H9 (cell line): ENCODE data around the gene HEPN1. TPM values are rescaled to one million over a fixed set of nuclear protein-coding genes. Genes with fewer than 3 reads are reported as not detected.
A peak's percentile ranks its signal among the peaks of the same experiment; 100 is the strongest.

Source experiments
- DNase-seq: peaks from one replicate; pipeline ENCODE4 v3.0.0-alpha.2; 2017
- H2AFZ ChIP-seq: one replicate; pipeline ENCODE4 v1.6.1; 2013; ENCODE audit warnings: mild to moderate bottlenecking, low read length, control low read depth, moderate library complexity
- H2AK5ac ChIP-seq: 2 replicates; pipeline ENCODE4 v1.6.1; 2013; ENCODE audit warnings: low read length, control low read depth, mixed read lengths; ENCODE audit not compliant: insufficient read length
- H2BK120ac ChIP-seq: one replicate; pipeline ENCODE4 v1.6.1; 2013; ENCODE audit warnings: low read depth, mild to moderate bottlenecking, low read length, control low read depth, inconsistent platforms; ENCODE audit not compliant: poor library complexity, severe bottlenecking
- H2BK12ac ChIP-seq: 2 replicates; pipeline ENCODE4 v1.6.1; 2013; ENCODE audit warnings: low read length, control low read depth, mixed read lengths, low read depth; ENCODE audit not compliant: insufficient read length
- H2BK15ac ChIP-seq: 2 replicates; pipeline ENCODE4 v1.6.1; 2013; ENCODE audit warnings: low read depth, low read length, control low read depth
- H2BK20ac ChIP-seq: one replicate; pipeline ENCODE4 v1.6.1; 2013; ENCODE audit warnings: low read depth, mild to moderate bottlenecking, low read length, control low read depth, inconsistent platforms; ENCODE audit not compliant: poor library complexity, severe bottlenecking
- H2BK5ac ChIP-seq: 2 replicates; pipeline ENCODE4 v1.6.1; 2013; ENCODE audit warnings: low read length, control low read depth, mixed read lengths; ENCODE audit not compliant: insufficient read length
- H3K14ac ChIP-seq: 2 replicates; pipeline ENCODE4 v1.6.1; 2013; ENCODE audit warnings: low read length, control low read depth; ENCODE audit not compliant: insufficient read depth
- H3K18ac ChIP-seq: 2 replicates; pipeline ENCODE4 v1.6.1; 2013; ENCODE audit warnings: low read depth, mild to moderate bottlenecking, mixed read lengths, low read length, control low read depth; ENCODE audit not compliant: insufficient read length
- H3K23ac ChIP-seq: 2 replicates; pipeline ENCODE4 v1.6.1; 2013; ENCODE audit warnings: low read length, control low read depth, mixed read lengths, low read depth; ENCODE audit not compliant: insufficient read length
- H3K23me2 ChIP-seq: 2 replicates; pipeline ENCODE4 v1.6.1; 2013; ENCODE audit warnings: low read depth, mild to moderate bottlenecking, mixed read lengths, low read length, control low read depth; ENCODE audit not compliant: insufficient read length, poor library complexity, severe bottlenecking
- H3K27ac ChIP-seq: 2 replicates; pipeline ENCODE4 v1.5.1; 2013; ENCODE audit warnings: low read length, control low read depth, mixed read lengths, low read depth; ENCODE audit not compliant: insufficient read length
- H3K27me3 ChIP-seq: 2 replicates; pipeline ENCODE4 v1.6.1; 2013; ENCODE audit warnings: low read length, control low read depth, inconsistent platforms; ENCODE audit not compliant: insufficient read depth
- H3K4ac ChIP-seq: 2 replicates; pipeline ENCODE4 v1.6.1; 2013; ENCODE audit warnings: low read depth, mild to moderate bottlenecking, control low read depth, inconsistent platforms, low read length, moderate library complexity
- H3K4me1 ChIP-seq: 2 replicates; pipeline ENCODE4 v1.6.1; 2013; ENCODE audit warnings: low read length, control low read depth, inconsistent platforms; ENCODE audit not compliant: insufficient read depth
- H3K4me2 ChIP-seq: 2 replicates; pipeline ENCODE4 v1.6.1; 2013; ENCODE audit warnings: low read length, control low read depth, mixed read lengths; ENCODE audit not compliant: insufficient read length, insufficient read depth
- H3K56ac ChIP-seq: 2 replicates; pipeline ENCODE4 v1.6.1; 2013; ENCODE audit warnings: low read depth, mild to moderate bottlenecking, mixed read lengths, low read length, control low read depth; ENCODE audit not compliant: insufficient read length
- H3K79me1 ChIP-seq: 2 replicates; pipeline ENCODE4 v1.6.1; 2013; ENCODE audit warnings: low read depth, mild to moderate bottlenecking, moderate library complexity, low read length, control low read depth, inconsistent platforms; ENCODE audit not compliant: insufficient read depth, poor library complexity, severe bottlenecking
- H3K79me2 ChIP-seq: 2 replicates; pipeline ENCODE4 v1.6.1; 2013; ENCODE audit warnings: low read length, control low read depth, inconsistent platforms; ENCODE audit not compliant: insufficient read depth
- H3K9ac ChIP-seq: 2 replicates; pipeline ENCODE4 v1.6.1; 2013; ENCODE audit warnings: low read length, control low read depth, mixed read lengths; ENCODE audit not compliant: insufficient read length; ENCODE audit errors: extremely low read depth
- H3K9me3 ChIP-seq: one replicate; pipeline ENCODE4 v1.6.1; 2013; ENCODE audit warnings: low read depth, low read length, inconsistent platforms; ENCODE audit not compliant: control insufficient read depth
- H3T11ph ChIP-seq: one replicate; pipeline ENCODE4 v1.6.1; 2013; ENCODE audit warnings: mild to moderate bottlenecking, low read length, control low read depth, inconsistent platforms
- H4K20me1 ChIP-seq: one replicate; pipeline ENCODE4 v1.6.1; 2013; ENCODE audit not compliant: control insufficient read depth, insufficient read length, insufficient read depth
- H4K5ac ChIP-seq: 2 replicates; pipeline ENCODE4 v1.6.1; 2013; ENCODE audit warnings: low read depth, mild to moderate bottlenecking, mixed read lengths, low read length, control low read depth; ENCODE audit not compliant: insufficient read length
- H4K8ac ChIP-seq: replicated peaks from 2 replicates; pipeline ENCODE4 v1.6.1; 2013; ENCODE audit warnings: low read length, control low read depth, mixed read lengths, low read depth; ENCODE audit not compliant: insufficient read length
- H4K91ac ChIP-seq: 2 replicates; pipeline ENCODE4 v1.6.1; 2013; ENCODE audit warnings: low read depth, mild to moderate bottlenecking, moderate library complexity, mixed read lengths, low read length, control low read depth; ENCODE audit not compliant: insufficient read length
- H3K27ac Mint-ChIP-seq, 3 experiments: 2 replicates in 2 of 3; 3 replicates in 1 of 3; pipeline ENCODE4 v1.8.0; 2020 to 2021; ENCODE audit warnings: mixed read lengths in 3 of 3, mild to moderate bottlenecking in 1 of 3, moderate library complexity in 1 of 3
- H3K27me3 Mint-ChIP-seq: 2 replicates; pipeline ENCODE4 v1.8.0; 2021; ENCODE audit warnings: low read depth, mild to moderate bottlenecking, moderate library complexity, mixed read lengths
- H3K36me3 Mint-ChIP-seq, 3 experiments: 2 replicates in 2 of 3; 3 replicates in 1 of 3; pipeline ENCODE4 v1.8.0; 2020 to 2021; ENCODE audit warnings: low read depth in 3 of 3, mixed read lengths in 3 of 3; ENCODE audit not compliant: insufficient read depth in 1 of 3
- H3K4me1 Mint-ChIP-seq, 2 experiments: 2 replicates each; pipeline ENCODE4 v1.8.0; 2020; ENCODE audit warnings: mixed read lengths in 2 of 2
- H3K4me3 Mint-ChIP-seq, 2 experiments: 2 replicates in 1 of 2; 3 replicates in 1 of 2; pipeline ENCODE4 v1.8.0; 2020 to 2021; ENCODE audit warnings: mild to moderate bottlenecking in 2 of 2, mixed read lengths in 2 of 2, moderate library complexity in 1 of 2
- H3K9me3 Mint-ChIP-seq, 2 experiments: 2 replicates in 1 of 2; 3 replicates in 1 of 2; pipeline ENCODE4 v1.8.0; 2020; ENCODE audit warnings: mild to moderate bottlenecking in 2 of 2, mixed read lengths in 2 of 2, moderate library complexity in 1 of 2
- CTCF ChIP-seq: fragments of 200-600 bp; sonication (generic); conservative IDR thresholded peaks from 3 replicates; pipeline ENCODE4 v1.8.0; 2021; ENCODE audit warnings: antibody characterized with exemption, mild to moderate bottlenecking
- WGBS: extraction: QIAGEN DNeasy Blood & Tissue Kit; methylation state at CpG from one replicate; pipeline ENCODE4 v1.1.7; 2013; ENCODE audit warnings: missing lambda C conversion rate, low lambda C conversion rate, mixed read lengths; ENCODE audit not compliant: insufficient read length; ENCODE audit errors: extremely low coverage; 5-methylcytosine and 5-hydroxymethylcytosine counted together
- total RNA-seq: library from RNA; stranded (reverse); gene quantifications from 2 replicates; pipeline ENCODE4 v1.2.1, GENCODE V29; 2021

HEPN1 gene
- total RNA-seq, 1 experiment from 2014 or later = not detected

- Histone ChIP-seq H3K4me1 (peaks cover 4% of the 10 kb centered on the region; the same call in 1 of the 2 replicates), H3K9ac (no peak overlapping the region), H3K23ac (no peak overlapping the region), H2BK20ac (no peak overlapping the region), H3K79me2 (no peaks in the 10 kb centered on the region), H2AFZ (no peak overlapping the region), H3K23me2 (no peaks in the 10 kb centered on the region), H3K79me1 (no peaks in the 10 kb centered on the region), H3K27ac (no peak overlapping the region), H3K4me2 (no peak overlapping the region), H2BK15ac (no peak overlapping the region), H3K18ac (no peak overlapping the region), H4K20me1 (no peaks in the 10 kb centered on the region), H3K27me3 (no peaks in the 10 kb centered on the region), H4K5ac (no peak overlapping the region), H3K9me3 (no peaks in the 10 kb centered on the region), H3T11ph (no peak overlapping the region), H2BK120ac (no peak overlapping the region), H3K56ac (no peak overlapping the region), H4K8ac (no peak overlapping the region), H2BK5ac (no peak overlapping the region), H2AK5ac (no peak overlapping the region), H3K4ac (no peak overlapping the region), H4K91ac (no peak overlapping the region), H2BK12ac (no peak overlapping the region), H3K14ac (no peak overlapping the region)
- Mint-ChIP-seq H3K27me3 (peaks cover 15% of the 10 kb centered on the region), H3K4me1 (peaks cover 16 to 17% of the 10 kb centered on the region in 2 experiments), H3K4me3 (no peak overlapping the region), H3K9me3 (no peaks in the 10 kb centered on the region), H3K36me3 (no peaks in the 10 kb centered on the region), H3K27ac (no peak overlapping the region)
- no peak for TF ChIP-seq CTCF
- peak; percentile 27 for DNase-seq
- no CpG with 5 or more reads among the region's 20 CpGs for WGBS
Measured at GRCh38 chr11:124895471-124895971, 23.5 kb upstream of the HEPN1 start.
